H9 (cell line): Measurements from ENCODE around the gene MED17. TPM values are rescaled to one million over a fixed set of nuclear protein-coding genes. Genes with fewer than 3 reads are reported as not detected.

Source experiments
- DNase-seq: peaks from one replicate; pipeline ENCODE4 v3.0.0-alpha.2; 2017
- H2AFZ ChIP-seq: one replicate; pipeline ENCODE4 v1.6.1; 2013; ENCODE audit warnings: mild to moderate bottlenecking, low read length, control low read depth, moderate library complexity
- H2AK5ac ChIP-seq: 2 replicates; pipeline ENCODE4 v1.6.1; 2013; ENCODE audit warnings: low read length, control low read depth, mixed read lengths; ENCODE audit not compliant: insufficient read length
- H2BK120ac ChIP-seq: one replicate; pipeline ENCODE4 v1.6.1; 2013; ENCODE audit warnings: low read depth, mild to moderate bottlenecking, low read length, control low read depth, inconsistent platforms; ENCODE audit not compliant: poor library complexity, severe bottlenecking
- H2BK12ac ChIP-seq: 2 replicates; pipeline ENCODE4 v1.6.1; 2013; ENCODE audit warnings: low read length, control low read depth, mixed read lengths, low read depth; ENCODE audit not compliant: insufficient read length
- H2BK15ac ChIP-seq: 2 replicates; pipeline ENCODE4 v1.6.1; 2013; ENCODE audit warnings: low read depth, low read length, control low read depth
- H2BK20ac ChIP-seq: one replicate; pipeline ENCODE4 v1.6.1; 2013; ENCODE audit warnings: low read depth, mild to moderate bottlenecking, low read length, control low read depth, inconsistent platforms; ENCODE audit not compliant: poor library complexity, severe bottlenecking
- H2BK5ac ChIP-seq: 2 replicates; pipeline ENCODE4 v1.6.1; 2013; ENCODE audit warnings: low read length, control low read depth, mixed read lengths; ENCODE audit not compliant: insufficient read length
- H3K14ac ChIP-seq: 2 replicates; pipeline ENCODE4 v1.6.1; 2013; ENCODE audit warnings: low read length, control low read depth; ENCODE audit not compliant: insufficient read depth
- H3K18ac ChIP-seq: 2 replicates; pipeline ENCODE4 v1.6.1; 2013; ENCODE audit warnings: low read depth, mild to moderate bottlenecking, mixed read lengths, low read length, control low read depth; ENCODE audit not compliant: insufficient read length
- H3K23ac ChIP-seq: 2 replicates; pipeline ENCODE4 v1.6.1; 2013; ENCODE audit warnings: low read length, control low read depth, mixed read lengths, low read depth; ENCODE audit not compliant: insufficient read length
- H3K23me2 ChIP-seq: 2 replicates; pipeline ENCODE4 v1.6.1; 2013; ENCODE audit warnings: low read depth, mild to moderate bottlenecking, mixed read lengths, low read length, control low read depth; ENCODE audit not compliant: insufficient read length, poor library complexity, severe bottlenecking
- H3K27ac ChIP-seq: 2 replicates; pipeline ENCODE4 v1.5.1; 2013; ENCODE audit warnings: low read length, control low read depth, mixed read lengths, low read depth; ENCODE audit not compliant: insufficient read length
- H3K27me3 ChIP-seq: 2 replicates; pipeline ENCODE4 v1.6.1; 2013; ENCODE audit warnings: low read length, control low read depth, inconsistent platforms; ENCODE audit not compliant: insufficient read depth
- H3K4ac ChIP-seq: 2 replicates; pipeline ENCODE4 v1.6.1; 2013; ENCODE audit warnings: low read depth, mild to moderate bottlenecking, control low read depth, inconsistent platforms, low read length, moderate library complexity
- H3K4me1 ChIP-seq: 2 replicates; pipeline ENCODE4 v1.6.1; 2013; ENCODE audit warnings: low read length, control low read depth, inconsistent platforms; ENCODE audit not compliant: insufficient read depth
- H3K4me2 ChIP-seq: 2 replicates; pipeline ENCODE4 v1.6.1; 2013; ENCODE audit warnings: low read length, control low read depth, mixed read lengths; ENCODE audit not compliant: insufficient read length, insufficient read depth
- H3K56ac ChIP-seq: 2 replicates; pipeline ENCODE4 v1.6.1; 2013; ENCODE audit warnings: low read depth, mild to moderate bottlenecking, mixed read lengths, low read length, control low read depth; ENCODE audit not compliant: insufficient read length
- H3K79me1 ChIP-seq: 2 replicates; pipeline ENCODE4 v1.6.1; 2013; ENCODE audit warnings: low read depth, mild to moderate bottlenecking, moderate library complexity, low read length, control low read depth, inconsistent platforms; ENCODE audit not compliant: insufficient read depth, poor library complexity, severe bottlenecking
- H3K79me2 ChIP-seq: 2 replicates; pipeline ENCODE4 v1.6.1; 2013; ENCODE audit warnings: low read length, control low read depth, inconsistent platforms; ENCODE audit not compliant: insufficient read depth
- H3K9ac ChIP-seq: 2 replicates; pipeline ENCODE4 v1.6.1; 2013; ENCODE audit warnings: low read length, control low read depth, mixed read lengths; ENCODE audit not compliant: insufficient read length; ENCODE audit errors: extremely low read depth
- H3K9me3 ChIP-seq: one replicate; pipeline ENCODE4 v1.6.1; 2013; ENCODE audit warnings: low read depth, low read length, inconsistent platforms; ENCODE audit not compliant: control insufficient read depth
- H3T11ph ChIP-seq: one replicate; pipeline ENCODE4 v1.6.1; 2013; ENCODE audit warnings: mild to moderate bottlenecking, low read length, control low read depth, inconsistent platforms
- H4K20me1 ChIP-seq: one replicate; pipeline ENCODE4 v1.6.1; 2013; ENCODE audit not compliant: control insufficient read depth, insufficient read length, insufficient read depth
- H4K5ac ChIP-seq: 2 replicates; pipeline ENCODE4 v1.6.1; 2013; ENCODE audit warnings: low read depth, mild to moderate bottlenecking, mixed read lengths, low read length, control low read depth; ENCODE audit not compliant: insufficient read length
- H4K8ac ChIP-seq: replicated peaks from 2 replicates; pipeline ENCODE4 v1.6.1; 2013; ENCODE audit warnings: low read length, control low read depth, mixed read lengths, low read depth; ENCODE audit not compliant: insufficient read length
- H4K91ac ChIP-seq: 2 replicates; pipeline ENCODE4 v1.6.1; 2013; ENCODE audit warnings: low read depth, mild to moderate bottlenecking, moderate library complexity, mixed read lengths, low read length, control low read depth; ENCODE audit not compliant: insufficient read length
- H3K27ac Mint-ChIP-seq, 3 experiments: 2 replicates in 2 of 3; 3 replicates in 1 of 3; pipeline ENCODE4 v1.8.0; 2020 to 2021; ENCODE audit warnings: mixed read lengths in 3 of 3, mild to moderate bottlenecking in 1 of 3, moderate library complexity in 1 of 3
- H3K27me3 Mint-ChIP-seq: 2 replicates; pipeline ENCODE4 v1.8.0; 2021; ENCODE audit warnings: low read depth, mild to moderate bottlenecking, moderate library complexity, mixed read lengths
- H3K36me3 Mint-ChIP-seq, 3 experiments: 2 replicates in 2 of 3; 3 replicates in 1 of 3; pipeline ENCODE4 v1.8.0; 2020 to 2021; ENCODE audit warnings: low read depth in 3 of 3, mixed read lengths in 3 of 3; ENCODE audit not compliant: insufficient read depth in 1 of 3
- H3K4me1 Mint-ChIP-seq, 2 experiments: 2 replicates each; pipeline ENCODE4 v1.8.0; 2020; ENCODE audit warnings: mixed read lengths in 2 of 2
- H3K4me3 Mint-ChIP-seq, 2 experiments: 2 replicates in 1 of 2; 3 replicates in 1 of 2; pipeline ENCODE4 v1.8.0; 2020 to 2021; ENCODE audit warnings: mild to moderate bottlenecking in 2 of 2, mixed read lengths in 2 of 2, moderate library complexity in 1 of 2
- H3K9me3 Mint-ChIP-seq, 2 experiments: 2 replicates in 1 of 2; 3 replicates in 1 of 2; pipeline ENCODE4 v1.8.0; 2020; ENCODE audit warnings: mild to moderate bottlenecking in 2 of 2, mixed read lengths in 2 of 2, moderate library complexity in 1 of 2
- WGBS: extraction: QIAGEN DNeasy Blood & Tissue Kit; methylation state at CpG from one replicate; pipeline ENCODE4 v1.1.7; 2013; ENCODE audit warnings: missing lambda C conversion rate, low lambda C conversion rate, mixed read lengths; ENCODE audit not compliant: insufficient read length; ENCODE audit errors: extremely low coverage; 5-methylcytosine and 5-hydroxymethylcytosine counted together
- total RNA-seq: library from RNA; stranded (reverse); gene quantifications from 2 replicates; pipeline ENCODE4 v1.2.1, GENCODE V29; 2021
- TF ChIP-seq, protein P1 (sequence below): fragments of 200-600 bp; sonication (generic); conservative IDR thresholded peaks from 3 replicates; pipeline ENCODE4 v1.8.0; 2021; ENCODE audit warnings: antibody characterized with exemption, mild to moderate bottlenecking

The MED17 gene
- total RNA-seq, 1 experiment from 2014 or later, result 43.3 TPM

DNA sequence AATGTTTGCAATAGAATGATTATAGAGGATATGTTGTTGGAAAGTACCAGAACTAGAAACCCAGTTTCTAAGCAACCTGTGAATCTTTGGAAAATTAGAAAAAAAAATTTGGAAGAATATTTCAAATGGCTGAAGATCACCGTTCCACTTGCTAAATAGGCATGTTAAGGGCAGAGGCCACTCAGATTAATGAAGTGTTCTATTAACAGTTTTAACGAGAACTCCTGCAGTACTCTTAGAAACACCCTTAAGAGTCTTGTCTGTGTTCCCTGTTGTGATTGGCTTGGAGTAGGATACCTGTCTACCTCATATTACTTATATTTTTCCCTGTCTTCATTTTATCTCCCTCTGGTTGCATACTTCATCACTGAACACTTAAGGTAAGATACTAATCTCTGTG, 38.0 kb upstream of the MED17 start:
- no peak overlapping the region for H3T11ph ChIP-seq
- no peaks in the 10 kb centered on the region for H3K4me1 ChIP-seq
- H2BK120ac ChIP-seq, result no peak overlapping the region
- H3K23ac ChIP-seq, result no peak overlapping the region
- TF ChIP-seq, protein P1, sequence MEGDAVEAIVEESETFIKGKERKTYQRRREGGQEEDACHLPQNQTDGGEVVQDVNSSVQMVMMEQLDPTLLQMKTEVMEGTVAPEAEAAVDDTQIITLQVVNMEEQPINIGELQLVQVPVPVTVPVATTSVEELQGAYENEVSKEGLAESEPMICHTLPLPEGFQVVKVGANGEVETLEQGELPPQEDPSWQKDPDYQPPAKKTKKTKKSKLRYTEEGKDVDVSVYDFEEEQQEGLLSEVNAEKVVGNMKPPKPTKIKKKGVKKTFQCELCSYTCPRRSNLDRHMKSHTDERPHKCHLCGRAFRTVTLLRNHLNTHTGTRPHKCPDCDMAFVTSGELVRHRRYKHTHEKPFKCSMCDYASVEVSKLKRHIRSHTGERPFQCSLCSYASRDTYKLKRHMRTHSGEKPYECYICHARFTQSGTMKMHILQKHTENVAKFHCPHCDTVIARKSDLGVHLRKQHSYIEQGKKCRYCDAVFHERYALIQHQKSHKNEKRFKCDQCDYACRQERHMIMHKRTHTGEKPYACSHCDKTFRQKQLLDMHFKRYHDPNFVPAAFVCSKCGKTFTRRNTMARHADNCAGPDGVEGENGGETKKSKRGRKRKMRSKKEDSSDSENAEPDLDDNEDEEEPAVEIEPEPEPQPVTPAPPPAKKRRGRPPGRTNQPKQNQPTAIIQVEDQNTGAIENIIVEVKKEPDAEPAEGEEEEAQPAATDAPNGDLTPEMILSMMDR, result no peak
- Mint-ChIP-seq H3K4me1 (peaks cover 14 to 22% of the 10 kb centered on the region in 2 experiments), H3K36me3 (peaks cover 2 to 18% (median 3%) of the 10 kb centered on the region in 3 experiments; a peak in 5 of 7 replicates), H3K27ac (no peak overlapping the region), H3K27me3 (peaks cover 2% of the 10 kb centered on the region; the same call in 1 of the 2 replicates), H3K4me3 (no peak overlapping the region), H3K9me3 (no peaks in the 10 kb centered on the region)
- no peak overlapping the region for H3K18ac ChIP-seq
- no peak overlapping the region for H2BK12ac ChIP-seq
- H3K4me2 ChIP-seq, result no peak overlapping the region
- no peak overlapping the region for H3K9ac ChIP-seq
- H4K91ac ChIP-seq, result no peak overlapping the region
- no peaks in the 10 kb centered on the region for H3K27me3 ChIP-seq
- H2AFZ ChIP-seq, result no peak overlapping the region
- no peaks in the 10 kb centered on the region for H3K9me3 ChIP-seq
- H4K5ac ChIP-seq, result no peak overlapping the region
- no peaks in the 10 kb centered on the region for H4K20me1 ChIP-seq
- DNase-seq, result no peak
- H3K79me2 ChIP-seq, result no peaks in the 10 kb centered on the region; the same call in 1 of the 2 replicates
- H3K23me2 ChIP-seq, result peaks cover 5% of the 10 kb centered on the region
- no peaks in the 10 kb centered on the region for H3K79me1 ChIP-seq
- H2BK5ac ChIP-seq, result no peak overlapping the region
- H2BK20ac ChIP-seq, result no peak overlapping the region
- no peak overlapping the region for H4K8ac ChIP-seq
- H3K56ac ChIP-seq, result no peak overlapping the region
- H2BK15ac ChIP-seq, result no peak overlapping the region
- WGBS, result no CpG with 5 or more reads among the region's 2 CpGs
- no peak overlapping the region for H3K27ac ChIP-seq
- H3K4ac ChIP-seq, result no peak overlapping the region
- no peak overlapping the region for H2AK5ac ChIP-seq
- no peak overlapping the region for H3K14ac ChIP-seq
